ENCODE results near the gene HRK. TPM values are rescaled to one million over a fixed set of nuclear protein-coding genes. Genes with fewer than 3 reads are reported as not detected.

The HRK gene
- total and polyA plus RNA-seq, 8 donors: 0.06 to 0.25 (median 0.18) TPM; not detected in 5

DNA sequence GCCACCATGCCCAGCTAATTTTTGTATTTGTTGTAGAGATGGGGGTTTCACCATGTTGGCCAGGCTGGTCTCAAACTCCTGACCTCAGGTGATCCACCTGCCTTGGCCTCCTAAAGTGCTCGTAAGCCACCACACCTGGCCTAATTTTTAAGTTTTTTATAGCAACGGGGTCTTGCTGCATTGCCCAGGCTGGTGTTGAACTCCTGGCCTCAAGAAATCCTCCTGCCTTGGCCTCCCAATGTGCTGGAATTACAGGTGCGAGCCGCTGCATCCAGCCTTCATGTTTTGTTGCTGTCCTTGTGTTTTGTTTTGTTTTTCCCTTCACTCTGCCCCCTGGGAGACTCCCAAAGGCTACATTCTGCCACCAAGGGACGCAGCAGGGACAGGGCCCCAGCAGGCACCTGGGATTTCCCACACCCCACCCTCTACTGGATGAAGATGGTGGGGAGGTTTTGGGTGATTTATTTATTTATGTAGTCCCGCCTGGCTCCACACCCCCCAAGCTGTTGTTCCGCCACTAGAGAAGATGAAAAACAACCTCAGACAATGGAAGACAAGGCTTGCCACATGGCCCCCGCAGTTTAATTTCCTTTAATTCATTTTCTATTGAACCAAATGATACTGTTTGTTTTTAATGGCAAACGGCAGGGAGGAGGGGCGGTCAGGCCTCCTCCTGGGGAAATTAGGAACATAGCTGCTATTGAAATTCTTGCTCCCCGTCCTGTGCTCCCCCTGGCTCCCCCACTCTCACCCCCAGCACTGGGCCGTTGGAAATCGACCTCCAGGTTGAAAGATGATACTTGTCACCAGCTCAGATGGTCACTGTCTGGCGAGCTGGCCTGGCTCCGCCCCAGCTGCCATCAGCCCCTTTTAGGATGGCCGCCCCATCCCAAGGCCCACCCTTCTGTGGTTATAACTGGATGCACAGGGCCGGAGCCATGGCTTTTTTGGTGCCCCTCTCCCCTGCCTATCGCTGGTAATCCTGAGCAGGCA, 72.8 kb downstream of the HRK start:
- H3K4me1 ChIP-seq: no peaks in the 10 kb centered on the region
- no peak overlapping the region for H3K4me3 ChIP-seq
- no peaks in the 10 kb centered on the region for H3K9me3 ChIP-seq
- H3K27ac ChIP-seq: no peak overlapping the region
- no peak for TF ChIP-seq EP300 (IDR thresholded peaks at IDR 0.05)
- TF ChIP-seq, protein P1, sequence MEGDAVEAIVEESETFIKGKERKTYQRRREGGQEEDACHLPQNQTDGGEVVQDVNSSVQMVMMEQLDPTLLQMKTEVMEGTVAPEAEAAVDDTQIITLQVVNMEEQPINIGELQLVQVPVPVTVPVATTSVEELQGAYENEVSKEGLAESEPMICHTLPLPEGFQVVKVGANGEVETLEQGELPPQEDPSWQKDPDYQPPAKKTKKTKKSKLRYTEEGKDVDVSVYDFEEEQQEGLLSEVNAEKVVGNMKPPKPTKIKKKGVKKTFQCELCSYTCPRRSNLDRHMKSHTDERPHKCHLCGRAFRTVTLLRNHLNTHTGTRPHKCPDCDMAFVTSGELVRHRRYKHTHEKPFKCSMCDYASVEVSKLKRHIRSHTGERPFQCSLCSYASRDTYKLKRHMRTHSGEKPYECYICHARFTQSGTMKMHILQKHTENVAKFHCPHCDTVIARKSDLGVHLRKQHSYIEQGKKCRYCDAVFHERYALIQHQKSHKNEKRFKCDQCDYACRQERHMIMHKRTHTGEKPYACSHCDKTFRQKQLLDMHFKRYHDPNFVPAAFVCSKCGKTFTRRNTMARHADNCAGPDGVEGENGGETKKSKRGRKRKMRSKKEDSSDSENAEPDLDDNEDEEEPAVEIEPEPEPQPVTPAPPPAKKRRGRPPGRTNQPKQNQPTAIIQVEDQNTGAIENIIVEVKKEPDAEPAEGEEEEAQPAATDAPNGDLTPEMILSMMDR (IDR thresholded peaks at IDR 0.05): no peak
- no peak for DNase-seq
- intact Hi-C loops (cut with DNase I; ENCODE audit: low total_unique reads): no loop called here
- H3K36me3 ChIP-seq: no peaks in the 10 kb centered on the region
- WGBS, 5 donors: 79 to 86% (median 84%) methylated on average over 18 of the region's 18 CpGs
- H3K27me3 ChIP-seq: no peaks in the 10 kb centered on the region

DNA sequence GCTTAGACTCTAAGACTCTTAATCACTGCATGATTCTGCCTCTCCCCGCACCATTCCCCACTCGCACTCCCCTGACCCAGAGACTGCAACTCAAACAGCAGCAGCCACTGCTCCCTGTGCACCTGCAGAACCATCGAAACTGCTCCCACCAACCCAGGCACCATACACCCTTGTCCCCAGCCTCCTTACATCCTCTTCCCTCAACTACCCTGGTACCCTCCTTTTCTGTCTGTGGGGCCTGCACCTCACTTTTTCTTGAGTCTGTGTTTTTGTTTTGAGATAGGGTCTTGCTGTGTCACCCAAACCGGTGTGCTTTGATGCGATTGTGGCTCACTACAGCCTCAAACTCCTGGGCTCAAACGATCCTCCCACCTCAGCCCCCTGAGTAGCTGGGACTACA, 73.7 kb downstream of the HRK start:
- no peak for TF ChIP-seq EP300 (IDR thresholded peaks at IDR 0.05)
- TF ChIP-seq POLR2A (IDR thresholded peaks at IDR 0.05): no peak
- no peak for TF ChIP-seq POLR2AphosphoS5 (IDR thresholded peaks at IDR 0.05)
- TF ChIP-seq, protein P1 (IDR thresholded peaks at IDR 0.05): no peak
- Histone ChIP-seq H3K9me3 (no peaks in the 10 kb centered on the region), H3K4me1 (no peaks in the 10 kb centered on the region), H3K27ac (no peak overlapping the region), H3K27me3 (no peaks in the 10 kb centered on the region), H3K4me3 (no peak overlapping the region), H3K36me3 (no peaks in the 10 kb centered on the region)
- intact Hi-C loops (cut with DNase I; ENCODE audit: low total_unique reads): no loop called here
- no peak for DNase-seq
- 89 to 91% (median 89%) methylated on average over 6 of the region's 6 CpGs for WGBS, 5 donors

DNA sequence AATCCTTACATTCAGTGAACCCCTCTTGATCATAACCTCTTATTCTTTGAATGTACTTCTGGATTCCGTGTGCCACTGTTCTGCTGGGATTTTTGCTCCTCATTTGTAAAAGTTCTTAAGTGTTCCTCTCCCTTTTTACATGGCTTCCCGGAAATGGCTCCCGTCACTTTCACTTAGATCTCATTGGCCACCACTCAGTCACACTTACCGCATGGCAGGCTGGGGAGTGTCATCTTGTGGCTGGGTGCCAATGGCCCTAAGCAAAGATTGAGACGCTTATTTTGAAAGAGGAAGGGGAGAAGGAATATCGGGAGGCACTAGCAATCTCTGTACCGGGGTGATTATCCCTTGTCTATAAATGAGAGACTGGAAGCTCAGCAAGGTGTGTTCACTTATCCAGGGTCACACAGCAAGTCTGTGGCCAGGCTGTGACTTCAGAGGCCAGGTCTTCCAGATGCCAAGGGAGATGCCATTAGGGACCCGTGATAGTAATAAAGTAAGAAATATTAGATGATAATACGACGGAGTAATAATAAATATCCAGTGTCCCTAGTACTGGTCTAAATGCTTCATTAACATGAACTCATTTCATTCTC, 74.3 kb downstream of the HRK start:
- no peak overlapping the region for H3K4me3 ChIP-seq
- H3K27me3 ChIP-seq: no peaks in the 10 kb centered on the region
- WGBS, 5 donors: 84 to 89% (median 88%) methylated on average over 10 of the region's 10 CpGs
- TF ChIP-seq, protein P1 (IDR thresholded peaks at IDR 0.05): no peak
- no peak for TF ChIP-seq EP300 (IDR thresholded peaks at IDR 0.05)
- no peak for TF ChIP-seq POLR2AphosphoS5 (IDR thresholded peaks at IDR 0.05)
- no peak for TF ChIP-seq POLR2A (IDR thresholded peaks at IDR 0.05)
- H3K36me3 ChIP-seq: no peaks in the 10 kb centered on the region
- no peaks in the 10 kb centered on the region for H3K9me3 ChIP-seq
- H3K27ac ChIP-seq: no peak overlapping the region
- DNase-seq: no peak
- H3K4me1 ChIP-seq: no peaks in the 10 kb centered on the region
- intact Hi-C loops (cut with DNase I; ENCODE audit: low total_unique reads): no loop called here

Other genes starting within 250 kb of the HRK start
- 100 to 1,000 TPM in 1 of 5 donors, 10 to 100 TPM in 3, 1 to 10 TPM in 1; 1.2 to 124 (median 71.9) TPM for gene SPRING1, start 143.4 kb downstream of the HRK start, total RNA-seq
- 10 to 100 TPM; 11.6 to 27.0 (median 19.9) TPM for gene SPRING1, start 143.4 kb downstream of the HRK start, polyA plus RNA-seq
- gene RNFT2, start 143.1 kb downstream of the HRK start, total RNA-seq: 10 to 100 TPM in 1 of 5 donors, 1 to 10 TPM in 2, under 1 TPM in 1, not detected in 1; 0.43 to 12.7 (median 3.4) TPM
- 1 to 10 TPM in 1 of 3 donors, under 1 TPM in 1, not detected in 1; 0.44 to 1.0 TPM for gene RNFT2, start 143.1 kb downstream of the HRK start, polyA plus RNA-seq
- gene FBXW8, start 29.5 kb upstream of the HRK start, total RNA-seq: 10 to 100 TPM in 3 of 5 donors, 1 to 10 TPM in 2; 4.1 to 28.7 (median 19.6) TPM
- 1 to 10 TPM; 3.2 to 4.1 (median 3.3) TPM for gene FBXW8, start 29.5 kb upstream of the HRK start, polyA plus RNA-seq
- gene TESC, start 218.0 kb upstream of the HRK start, total RNA-seq: 100 to 1,000 TPM in 2 of 5 donors, 10 to 100 TPM in 2, not detected in 1; 51.3 to 352 (median 103) TPM
- 100 to 1,000 TPM in 1 of 3 donors, 10 to 100 TPM in 2; 70.3 to 183 (median 87.5) TPM for gene TESC, start 218.0 kb upstream of the HRK start, polyA plus RNA-seq

Measured in stomach (tissue), 9 donors.